GM21723 (cell line): ENCODE results near the gene SLC6A6.

ENCODE experiments used
- ATAC-seq: cut with Tn5 transposase; IDR thresholded peaks from one replicate; pipeline ENCODE4 v1.9.1; 2021; ENCODE audit warnings: mild to moderate bottlenecking, moderate library complexity; ENCODE audit not compliant: unreplicated experiment

The SLC6A6 gene

DNA sequence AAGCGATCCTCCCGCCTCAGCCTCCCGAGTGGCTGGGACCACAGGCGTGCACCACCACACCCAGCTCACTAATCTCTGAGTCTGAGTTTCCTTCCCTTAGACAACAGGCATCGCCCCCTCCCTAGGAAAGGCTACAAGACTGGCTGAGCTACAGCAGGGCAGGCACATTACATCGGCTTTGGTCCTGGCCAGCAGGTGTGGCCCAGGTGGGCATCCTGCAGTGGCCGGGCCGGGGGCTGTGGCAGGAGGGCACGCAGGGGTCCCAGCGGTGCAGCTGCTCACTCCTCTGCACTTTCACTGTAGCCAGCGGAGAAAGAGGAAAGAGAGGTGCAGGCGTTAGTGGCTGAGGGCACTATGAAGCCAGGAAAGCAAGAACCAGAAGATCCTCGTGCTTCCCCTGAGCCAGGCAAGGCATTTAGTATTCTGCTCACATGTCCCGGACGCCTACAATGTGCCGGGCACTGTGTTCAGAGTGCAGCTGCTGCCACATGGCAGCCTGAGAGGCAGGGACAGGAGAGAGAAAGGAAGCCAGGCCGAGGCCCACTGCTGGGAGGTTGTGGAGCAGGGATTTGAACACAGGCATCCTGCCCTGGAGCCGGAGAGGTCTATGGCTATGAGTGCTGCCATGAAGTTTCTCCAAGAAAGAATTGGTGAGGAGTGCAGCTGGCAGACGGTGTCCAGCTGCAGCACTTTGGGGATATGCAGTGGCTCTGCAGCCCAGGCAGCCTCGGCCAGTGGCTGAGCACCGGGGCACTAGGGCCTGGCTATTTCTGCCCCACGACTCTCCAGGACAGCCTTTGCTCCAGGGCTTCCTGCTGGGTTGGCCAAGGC, 115.4 kb downstream of the SLC6A6 start:
- ATAC-seq: no peak

DNA sequence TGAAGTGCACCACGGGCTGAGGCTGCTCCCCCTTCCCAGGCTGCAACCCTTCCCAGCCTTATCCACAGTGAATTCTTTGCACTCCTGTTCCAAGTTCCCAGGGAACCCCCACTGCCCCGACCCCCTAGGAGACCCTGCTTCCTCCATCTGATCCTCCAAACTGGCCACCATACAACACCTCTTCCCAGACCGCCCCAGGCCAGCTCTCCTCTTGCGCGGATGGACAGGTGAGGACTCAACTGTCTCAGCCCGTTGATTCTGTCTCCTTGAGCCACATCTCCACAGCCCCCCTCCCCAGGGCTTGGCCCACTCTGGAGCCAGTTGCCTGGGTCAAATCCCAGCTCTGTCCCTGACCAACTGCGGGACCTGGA, 116.0 kb downstream of the SLC6A6 start:
- no peak for ATAC-seq

GRCh38 chr3:14518893-14519292, 116.5 kb downstream of the SLC6A6 start:
- no peak for ATAC-seq

DNA sequence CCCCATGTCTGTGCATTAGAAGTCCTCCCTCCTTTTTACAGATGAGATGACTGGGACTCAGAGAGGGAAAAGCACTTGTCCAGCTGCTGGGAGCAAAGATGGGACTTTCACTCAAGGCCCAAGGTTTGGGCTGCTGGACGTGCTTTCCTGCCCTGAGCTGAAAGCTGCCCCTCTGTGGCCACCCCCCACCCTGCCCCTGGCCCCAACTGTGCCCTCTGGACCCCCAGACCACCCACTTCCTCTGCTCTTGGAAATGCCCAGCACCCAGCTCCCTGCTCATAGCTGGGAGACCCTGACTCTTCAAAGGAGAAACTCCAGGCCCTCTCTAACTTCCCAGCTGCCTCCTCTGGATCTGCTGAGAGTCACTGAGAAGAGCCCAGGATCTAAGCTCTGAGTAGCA, 117.0 kb downstream of the SLC6A6 start:
- ATAC-seq: no peak

DNA sequence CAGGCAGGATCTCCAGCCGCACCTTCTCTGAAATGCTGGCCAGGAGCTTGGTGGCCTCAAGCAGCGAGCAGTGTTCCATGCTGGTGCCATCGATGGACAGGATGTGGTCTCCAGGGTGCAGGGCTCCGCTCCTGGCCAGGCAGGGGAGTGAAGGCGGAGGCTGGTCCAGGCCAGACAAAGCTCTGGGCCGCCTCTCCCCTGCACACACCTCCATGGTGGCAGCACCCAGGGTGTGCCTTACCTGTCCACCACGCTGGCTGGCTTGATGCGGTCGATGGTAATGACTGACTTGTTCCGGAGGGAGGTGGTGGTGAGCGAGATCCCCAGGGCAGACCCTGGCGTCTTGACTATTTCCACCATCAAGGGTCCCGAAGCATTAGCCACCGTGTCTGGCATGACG, 117.7 kb downstream of the SLC6A6 start:
- ATAC-seq: no peak

DNA sequence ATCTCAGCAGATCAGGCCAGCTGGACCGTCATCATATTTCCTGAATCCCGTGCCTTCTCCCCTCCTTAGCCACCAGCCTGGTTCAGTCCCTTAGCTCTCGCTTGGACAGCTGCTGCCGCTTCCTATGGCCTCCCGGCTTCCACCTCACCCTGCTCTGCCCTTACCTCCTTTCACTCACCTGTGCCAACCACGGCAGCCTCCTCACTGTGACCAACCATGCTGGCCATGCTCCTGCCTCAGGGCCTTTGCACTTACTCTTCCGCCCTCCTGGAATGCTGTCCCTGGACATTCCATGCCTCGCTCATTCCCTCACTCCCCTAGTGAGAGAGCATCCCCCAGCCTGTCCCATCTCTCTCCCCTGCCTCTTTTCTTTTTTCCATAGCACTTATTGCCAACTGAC, 118.6 kb downstream of the SLC6A6 start:
- ATAC-seq: no peak

- no peak for ATAC-seq
Measured at GRCh38 chr3:14521611-14522010, 119.2 kb downstream of the SLC6A6 start.

DNA sequence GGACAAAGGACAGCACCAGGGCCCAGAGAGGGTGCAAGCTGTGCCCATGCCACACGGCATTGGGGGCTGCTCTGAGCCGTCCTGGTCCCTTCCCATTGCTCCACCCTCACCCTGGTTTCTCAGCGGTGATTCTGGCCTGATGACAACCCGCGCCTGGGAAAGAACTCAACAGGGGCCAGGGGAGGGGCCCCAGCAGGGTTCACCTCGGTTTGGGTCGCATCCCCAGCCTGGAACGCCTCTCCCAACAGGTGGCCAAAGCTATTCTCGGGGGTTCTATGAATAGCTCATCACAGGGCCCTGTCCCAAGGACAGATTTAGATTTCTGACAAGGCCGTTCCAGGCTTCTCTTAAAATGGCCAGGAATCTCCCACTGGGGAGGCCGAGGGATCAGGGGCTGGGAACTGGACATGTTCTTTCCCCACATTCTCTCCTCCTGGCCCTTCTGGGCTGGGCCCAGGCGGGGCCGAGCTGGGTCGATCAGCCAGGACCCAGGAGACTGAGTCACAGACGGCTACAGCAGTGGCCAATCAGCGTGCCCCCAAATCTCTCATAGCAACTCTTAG, 119.8 kb downstream of the SLC6A6 start:
- no peak for ATAC-seq

- ATAC-seq: no peak
Measured at GRCh38 chr3:14522768-14523167, 120.4 kb downstream of the SLC6A6 start.

DNA sequence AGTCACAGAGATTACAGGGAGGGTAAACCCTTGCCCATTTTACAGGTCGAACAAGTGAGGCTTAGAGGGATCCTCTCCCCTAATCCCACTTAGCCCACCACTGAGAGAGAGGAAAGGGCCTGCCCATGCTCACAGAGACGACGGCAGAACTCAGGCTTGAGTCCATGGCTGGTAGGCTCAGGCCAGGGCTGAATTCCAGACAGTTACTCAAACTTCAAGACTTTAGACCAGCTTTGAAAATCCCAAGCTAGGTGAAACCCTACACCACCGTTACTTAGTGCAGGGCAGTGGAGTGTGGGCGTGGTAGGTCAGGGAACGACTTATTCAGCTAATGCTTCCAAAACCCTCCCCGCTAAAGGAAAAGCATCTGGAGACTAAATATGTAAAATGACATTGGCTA, 121.4 kb downstream of the SLC6A6 start:
- ATAC-seq: no peak

- no peak for ATAC-seq
Measured at GRCh38 chr3:14524311-14524711, 121.9 kb downstream of the SLC6A6 start.

DNA sequence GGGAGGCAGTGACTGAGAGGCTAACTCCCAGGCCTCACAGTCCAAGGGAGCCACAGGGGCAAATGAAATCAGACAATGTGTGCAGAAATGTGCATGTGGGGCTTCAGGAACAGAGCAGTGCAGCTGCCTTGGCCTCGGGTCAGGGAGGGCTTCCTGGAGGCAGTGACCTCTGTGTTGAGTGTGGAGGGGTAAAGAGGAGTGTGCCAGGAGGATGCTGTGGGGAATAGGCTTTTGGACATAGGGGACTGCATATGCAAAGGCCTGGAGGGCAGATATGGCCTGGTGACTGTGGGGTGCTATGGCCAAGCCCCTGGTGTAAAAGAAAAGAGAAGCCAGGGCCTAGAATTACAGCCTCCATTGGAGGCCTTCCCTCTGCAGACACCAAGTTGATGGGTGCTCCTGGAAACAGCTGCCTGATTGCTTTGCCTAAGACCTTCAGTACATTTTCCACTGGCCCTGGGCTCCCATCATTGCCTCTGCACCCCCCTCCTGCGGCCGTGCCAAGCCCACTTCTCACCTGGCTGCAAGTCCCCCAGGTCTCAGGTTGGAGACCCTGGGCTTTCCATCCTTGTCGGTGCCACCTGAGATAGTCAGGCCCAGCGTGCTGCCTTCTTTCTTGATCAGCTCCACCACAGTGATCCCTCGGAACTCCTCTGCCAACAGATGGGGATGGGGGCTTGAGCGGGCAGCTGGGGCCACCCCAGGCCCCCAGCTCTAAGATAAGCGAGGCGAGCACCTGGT, 122.7 kb downstream of the SLC6A6 start:
- ATAC-seq: no peak

GRCh38 chr3:14525685-14526631, 123.6 kb downstream of the SLC6A6 start:
- ATAC-seq: no peak

GRCh38 chr3:14528081-14528480, 125.7 kb downstream of the SLC6A6 start:
- ATAC-seq: no peak

- ATAC-seq: no peak
Measured at GRCh38 chr3:14531856-14532395, 129.5 kb downstream of the SLC6A6 start.

- ATAC-seq: no peak
Measured at GRCh38 chr3:14532691-14533456, 130.5 kb downstream of the SLC6A6 start.

DNA sequence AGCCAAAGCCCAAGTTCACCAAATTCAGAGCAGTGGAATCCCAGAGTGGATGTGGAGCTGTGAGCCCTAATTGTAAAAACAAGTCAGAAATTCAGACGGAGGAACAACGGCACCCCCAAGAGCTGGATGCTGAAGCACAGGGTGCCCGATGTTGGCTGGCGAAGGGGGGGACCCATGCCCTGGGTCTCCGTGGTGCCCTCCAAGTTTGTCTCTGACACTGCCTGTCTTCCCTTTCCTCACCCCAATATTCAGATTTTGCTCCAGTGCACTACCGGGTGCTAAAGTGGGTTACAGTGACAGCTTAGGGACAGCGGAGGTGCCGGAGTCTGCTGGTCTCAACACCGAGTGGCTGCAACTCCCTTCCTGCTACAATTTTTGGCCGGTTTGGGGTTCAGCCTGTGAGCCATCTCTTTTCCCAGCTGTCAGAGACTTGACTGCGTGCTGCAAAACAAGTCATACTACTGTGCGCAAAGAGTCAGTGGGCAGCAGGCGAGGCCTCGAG, 131.1 kb downstream of the SLC6A6 start:
- no peak for ATAC-seq

DNA sequence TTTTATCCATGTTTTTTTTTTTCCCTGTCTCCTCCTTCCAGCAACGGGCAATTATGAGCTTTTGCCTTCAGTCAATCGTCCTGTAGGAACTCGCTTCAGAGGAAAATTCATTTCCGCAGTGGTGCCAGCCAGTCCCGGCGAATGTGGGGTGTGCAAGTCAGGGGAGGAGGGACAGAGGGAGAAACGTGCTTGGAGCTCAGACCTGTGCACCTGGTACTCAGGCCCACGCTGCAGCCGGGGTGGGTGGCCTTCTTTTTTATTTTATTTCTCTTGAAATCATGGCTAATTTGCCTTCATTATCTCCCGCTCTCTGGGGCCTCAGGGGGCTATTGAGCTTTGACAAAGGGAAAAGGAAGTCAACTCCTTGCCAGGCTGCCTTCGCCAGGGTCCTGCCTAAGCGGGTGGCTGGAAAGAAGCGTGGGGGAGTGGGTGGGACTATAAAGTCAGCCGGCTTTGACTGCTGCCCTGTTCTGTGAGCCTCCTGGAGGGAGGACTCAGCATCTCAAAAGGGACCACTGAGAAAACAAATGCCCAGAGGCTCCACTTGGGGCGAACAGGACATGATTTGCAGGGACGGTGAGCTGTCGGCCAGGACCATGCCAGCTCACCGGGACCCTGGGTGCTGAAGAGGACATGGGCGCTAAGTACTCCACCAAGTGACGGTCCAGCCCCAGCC, 132.2 kb downstream of the SLC6A6 start:
- ATAC-seq: no peak

- ATAC-seq: no peak
Measured at GRCh38 chr3:14535616-14536015, 133.2 kb downstream of the SLC6A6 start.
